Measurements from ENCODE around the gene INPPL1. TPM values are rescaled to one million over a fixed set of nuclear protein-coding genes. Genes with fewer than 3 reads are reported as not detected.
A peak's percentile ranks its signal among the peaks of the same experiment; 100 is the strongest.

INPPL1 gene
- total and polyA plus RNA-seq, 10 of the 15 experiments (the other 5 are each of a cell fraction or from before 2014, with no cell fraction given), result 0.47 to 116 (median 43.4) TPM

GRCh38 chr11:72239313-72239848 lies 14.8 kb downstream of the INPPL1 start:
- peaks cover 4% of the 10 kb centered on the region for H3K4me1 ChIP-seq (ENCODE audit: control insufficient read depth, insufficient read depth, low read length)
- peaks cover 5 to 11% of the 10 kb centered on the region in 2 experiments; a peak in 3 of 4 replicates for H3K27me3 ChIP-seq (replicated peaks in 1 of 2; ENCODE audit: control insufficient read depth in 2 of 2, insufficient read depth in 2 of 2, low read length in 1 of 2)
- no peak overlapping the region; the same call in 1 of the 2 replicates for H3K4me3 ChIP-seq
- H3K27ac ChIP-seq (ENCODE audit: control insufficient read depth, insufficient read depth), result no peak overlapping the region
- H3K4me2 ChIP-seq (ENCODE audit: control insufficient read depth, insufficient read depth), result peak overlapping the region; percentile 64
- H3K9ac ChIP-seq (ENCODE audit: control insufficient read depth, insufficient read depth, low read length), result no peak overlapping the region
- no peaks in the 10 kb centered on the region for H3K79me2 ChIP-seq (ENCODE audit: control insufficient read depth, insufficient read depth, low read length)
- ATAC-seq, result peak; percentile 72
- RAD21 ChIA-PET (ENCODE audit: unreplicated experiment), result interaction anchor here (1.0 kb wide), 2 partner anchors 16 to 192 kb away, joined by 3 to 4 read pairs; no protein-coding TSS in a partner anchor
- SMC1A ChIA-PET (ENCODE audit: uncharacterized antibody, unreplicated experiment), result no interaction called here
- DNase-seq (ENCODE audit: low read depth, low spot score), result no peak
- H3K9me3 ChIP-seq (replicated peaks; ENCODE audit: control insufficient read depth, insufficient read depth, low read length), result no peaks in the 10 kb centered on the region; the same call in 2 of the 3 replicates
- H4K20me1 ChIP-seq (ENCODE audit: control insufficient read depth, insufficient read depth), result no peaks in the 10 kb centered on the region; the same call in 1 of the 2 replicates
- in situ Hi-C loops (cut with MboI) (no loop called here), intact Hi-C loops (cut with micrococcal nuclease; ENCODE audit: unreplicated experiment) (loop anchor here (2.0 to 5.0 kb wide), 2 partner anchors 173 to 191 kb away; no protein-coding TSS in a partner anchor)
- H2AFZ ChIP-seq (ENCODE audit: control insufficient read depth, low read depth, low read length), result no peak overlapping the region
- TF ChIP-seq BCL3 (IDR thresholded peaks at IDR 0.05; ENCODE audit: borderline replicate concordance, insufficient read depth, low read depth, low read length, poor library complexity, severe bottlenecking) (peak; percentile 63), MEF2B (IDR thresholded peaks at IDR 0.05; ENCODE audit: partially characterized antibody, poor library complexity, severe bottlenecking) (peak; percentile 38), KAT2A (conservative IDR thresholded peaks at IDR 0.05; ENCODE audit: control insufficient read depth, low read depth, low read length) (no peak), EZH2 (IDR thresholded peaks at IDR 0.05; ENCODE audit: borderline replicate concordance, control insufficient read depth, low read depth, low read length) (0 out of 2 replicates have a peak, but pooled peaks have one; percentile 28), BRCA1 (IDR thresholded peaks at IDR 0.05; ENCODE audit: low read depth, low read length) (no peak), TBL1XR1 (IDR thresholded peaks at IDR 0.05; ENCODE audit: low read depth, low read length) (no peak), BACH1 (IDR thresholded peaks at IDR 0.05; ENCODE audit: borderline replicate concordance) (0 out of 2 replicates have a peak, but pooled peaks have one; percentile 40), FOXK2 (IDR thresholded peaks at IDR 0.05) (no peak), PAX5 (IDR thresholded peaks at IDR 0.05; ENCODE audit: borderline replicate concordance, low read depth, low read length) (0 out of 2 replicates have a peak, but pooled peaks have one; percentile 18), POLR2AphosphoS5 (IDR thresholded peaks at IDR 0.05; ENCODE audit: low read length) (peak; percentile 37; the same call in 1 of the 2 replicates), ESRRA (IDR thresholded peaks at IDR 0.05; ENCODE audit: low read length) (no peak), POLR2A (IDR thresholded peaks at IDR 0.05; ENCODE audit: low read depth, low read length) (peak; percentile 66; the same call in 1 of the 2 replicates), USF1 (IDR thresholded peaks at IDR 0.05; ENCODE audit: borderline replicate concordance, extremely low read length, insufficient read depth, low read depth, low read length) (no peak)
- BruUV-seq (replicated peaks), result no TSS peak
- H3K36me3 ChIP-seq (ENCODE audit: control insufficient read depth in 2 of 2, insufficient read depth in 2 of 2, low read length in 1 of 2), result peaks cover 0 to 6% of the 10 kb centered on the region in 2 experiments; a peak in 3 of 4 replicates
- CTCF ChIA-PET, result interaction anchor here (0.8 to 1.2 kb wide), 3 partner anchors 13 to 192 kb away, joined by 3 to 4 read pairs (median 3); no protein-coding TSS in a partner anchor
- POLR2A ChIA-PET, result interaction anchor here (0.5 to 0.6 kb wide), 2 partner anchors 13 to 218 kb away, joined by 3 to 5 read pairs; no protein-coding TSS in a partner anchor
- WGBS (ENCODE audit: insufficient coverage, insufficient replicate concordance, low lambda C conversion rate, missing lambda C conversion rate), result 33% methylated on average over 17 of the region's 25 CpGs
- FAIRE-seq, result no peak
